ENCODE measurements around the gene NTM. TPM values are rescaled to one million over a fixed set of nuclear protein-coding genes. Genes with fewer than 3 reads are reported as not detected.

The NTM gene
- total RNA-seq, 1 experiment from 2014 or later: not detected

DNA sequence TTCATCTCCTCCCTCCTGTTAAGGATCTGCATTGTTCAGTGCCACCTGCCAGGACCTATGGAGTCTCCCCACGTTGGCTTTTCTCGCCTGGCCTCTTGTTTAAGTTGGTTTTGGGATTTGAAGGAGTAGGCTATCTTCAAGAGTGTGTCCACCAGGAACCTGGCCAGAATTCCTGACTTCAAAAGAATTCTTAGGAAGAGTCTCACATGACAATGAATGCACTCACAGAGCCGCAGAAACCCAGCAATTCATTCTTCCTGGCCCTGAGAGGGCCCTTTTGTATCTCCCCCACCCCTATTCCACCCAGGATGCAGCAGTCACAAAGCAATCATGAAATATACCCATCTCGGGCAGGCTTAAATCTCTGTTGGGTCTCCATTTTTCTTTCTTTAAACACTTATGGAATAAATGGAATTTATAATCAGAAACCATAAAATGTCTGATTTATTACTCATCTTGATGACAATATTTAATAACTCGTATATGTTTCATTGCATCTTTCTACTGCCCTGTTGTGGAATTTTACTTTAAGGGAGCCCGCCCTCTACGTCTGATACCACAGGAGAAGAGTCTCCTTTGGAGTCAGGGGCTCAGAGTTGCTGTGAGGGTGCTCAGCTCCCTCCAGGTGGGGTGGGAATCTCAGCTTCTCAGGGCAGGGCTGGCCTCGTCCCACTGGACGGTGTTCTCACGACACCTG, 507.0 kb downstream of the NTM start:
- RAD21 ChIA-PET (ENCODE audit: low non-redundant PET in 1 of 2, low total read pairs in 2 of 2, uncharacterized antibody in 2 of 2, unreplicated experiment in 2 of 2): no interaction called here
- intact Hi-C loops (cut with micrococcal nuclease): no loop called here
- no peak for ATAC-seq
- Histone ChIP-seq H3K9me3 (ENCODE audit: control insufficient read depth in 1 of 2, insufficient read depth in 1 of 2, low read depth in 1 of 2, low read length in 2 of 2) (peaks cover 0 to 14% of the 10 kb centered on the region in 2 experiments; a peak in 2 of 4 replicates), H3K36me3 (ENCODE audit: control insufficient read depth in 1 of 2, insufficient read depth in 2 of 2, low read length in 2 of 2) (no peaks in the 10 kb centered on the region), H3K4me3 (replicated peaks in 1 of 2; ENCODE audit: low read depth in 1 of 2, low read length in 2 of 2) (no peak overlapping the region), H2AFZ (ENCODE audit: low read depth, low read length, poor library complexity, severe bottlenecking) (no peak overlapping the region), H3K9me2 (ENCODE audit: insufficient read depth) (no peaks in the 10 kb centered on the region), H3K4me1 (ENCODE audit: control insufficient read depth in 1 of 2, insufficient read depth in 2 of 2, low read length in 2 of 2) (no peaks in the 10 kb centered on the region), H3K9ac (ENCODE audit: low read length) (no peak overlapping the region), H4K20me1 (ENCODE audit: insufficient read depth) (no peaks in the 10 kb centered on the region), H3K79me2 (ENCODE audit: insufficient read depth, low read length) (no peaks in the 10 kb centered on the region), H3K27me3 (ENCODE audit: insufficient read depth, low read length) (no peaks in the 10 kb centered on the region), H3K27ac (ENCODE audit: low read depth, low read length) (no peak overlapping the region), H3K4me2 (ENCODE audit: low read length) (no peak overlapping the region)
- CTCF ChIA-PET: no interaction called here
- no peak for DNase-seq (ENCODE audit: low read depth, low spot score)
- POLR2A ChIA-PET: no interaction called here
- no TSS peak for BruUV-seq (replicated peaks)
- TF ChIP-seq, protein P1, sequence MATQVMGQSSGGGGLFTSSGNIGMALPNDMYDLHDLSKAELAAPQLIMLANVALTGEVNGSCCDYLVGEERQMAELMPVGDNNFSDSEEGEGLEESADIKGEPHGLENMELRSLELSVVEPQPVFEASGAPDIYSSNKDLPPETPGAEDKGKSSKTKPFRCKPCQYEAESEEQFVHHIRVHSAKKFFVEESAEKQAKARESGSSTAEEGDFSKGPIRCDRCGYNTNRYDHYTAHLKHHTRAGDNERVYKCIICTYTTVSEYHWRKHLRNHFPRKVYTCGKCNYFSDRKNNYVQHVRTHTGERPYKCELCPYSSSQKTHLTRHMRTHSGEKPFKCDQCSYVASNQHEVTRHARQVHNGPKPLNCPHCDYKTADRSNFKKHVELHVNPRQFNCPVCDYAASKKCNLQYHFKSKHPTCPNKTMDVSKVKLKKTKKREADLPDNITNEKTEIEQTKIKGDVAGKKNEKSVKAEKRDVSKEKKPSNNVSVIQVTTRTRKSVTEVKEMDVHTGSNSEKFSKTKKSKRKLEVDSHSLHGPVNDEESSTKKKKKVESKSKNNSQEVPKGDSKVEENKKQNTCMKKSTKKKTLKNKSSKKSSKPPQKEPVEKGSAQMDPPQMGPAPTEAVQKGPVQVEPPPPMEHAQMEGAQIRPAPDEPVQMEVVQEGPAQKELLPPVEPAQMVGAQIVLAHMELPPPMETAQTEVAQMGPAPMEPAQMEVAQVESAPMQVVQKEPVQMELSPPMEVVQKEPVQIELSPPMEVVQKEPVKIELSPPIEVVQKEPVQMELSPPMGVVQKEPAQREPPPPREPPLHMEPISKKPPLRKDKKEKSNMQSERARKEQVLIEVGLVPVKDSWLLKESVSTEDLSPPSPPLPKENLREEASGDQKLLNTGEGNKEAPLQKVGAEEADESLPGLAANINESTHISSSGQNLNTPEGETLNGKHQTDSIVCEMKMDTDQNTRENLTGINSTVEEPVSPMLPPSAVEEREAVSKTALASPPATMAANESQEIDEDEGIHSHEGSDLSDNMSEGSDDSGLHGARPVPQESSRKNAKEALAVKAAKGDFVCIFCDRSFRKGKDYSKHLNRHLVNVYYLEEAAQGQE (IDR thresholded peaks at IDR 0.05; ENCODE audit: low read depth): no peak
- TF ChIP-seq POLR2AphosphoS5 (IDR thresholded peaks at IDR 0.05; ENCODE audit: low read depth, low read length): no peak
- TF ChIP-seq YY1 (IDR thresholded peaks at IDR 0.05; ENCODE audit: extremely low read depth, insufficient replicate concordance, low read depth, low read length): no peak
- no peak for TF ChIP-seq ELF1 (IDR thresholded peaks at IDR 0.05; ENCODE audit: borderline replicate concordance, low read depth)
- TF ChIP-seq CTCF (IDR thresholded peaks at IDR 0.05 in 2 of 3, conservative IDR thresholded peaks at IDR 0.05 in 1 of 3; ENCODE audit: borderline replicate concordance in 1 of 3, insufficient read depth in 1 of 3, low read depth in 2 of 3, low read length in 2 of 3): no peak
- TF ChIP-seq, protein P2, sequence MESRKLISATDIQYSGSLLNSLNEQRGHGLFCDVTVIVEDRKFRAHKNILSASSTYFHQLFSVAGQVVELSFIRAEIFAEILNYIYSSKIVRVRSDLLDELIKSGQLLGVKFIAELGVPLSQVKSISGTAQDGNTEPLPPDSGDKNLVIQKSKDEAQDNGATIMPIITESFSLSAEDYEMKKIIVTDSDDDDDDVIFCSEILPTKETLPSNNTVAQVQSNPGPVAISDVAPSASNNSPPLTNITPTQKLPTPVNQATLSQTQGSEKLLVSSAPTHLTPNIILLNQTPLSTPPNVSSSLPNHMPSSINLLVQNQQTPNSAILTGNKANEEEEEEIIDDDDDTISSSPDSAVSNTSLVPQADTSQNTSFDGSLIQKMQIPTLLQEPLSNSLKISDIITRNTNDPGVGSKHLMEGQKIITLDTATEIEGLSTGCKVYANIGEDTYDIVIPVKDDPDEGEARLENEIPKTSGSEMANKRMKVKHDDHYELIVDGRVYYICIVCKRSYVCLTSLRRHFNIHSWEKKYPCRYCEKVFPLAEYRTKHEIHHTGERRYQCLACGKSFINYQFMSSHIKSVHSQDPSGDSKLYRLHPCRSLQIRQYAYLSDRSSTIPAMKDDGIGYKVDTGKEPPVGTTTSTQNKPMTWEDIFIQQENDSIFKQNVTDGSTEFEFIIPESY (IDR thresholded peaks at IDR 0.05; ENCODE audit: extremely low read depth, insufficient replicate concordance, low read length): no peak
- no peak for TF ChIP-seq FOSL1 (IDR thresholded peaks at IDR 0.05; ENCODE audit: low read depth)
- no peak for TF ChIP-seq EGR1 (IDR thresholded peaks at IDR 0.05; ENCODE audit: low read depth)
- no peak for TF ChIP-seq JUND (IDR thresholded peaks at IDR 0.05)
- TF ChIP-seq ZNF274 (IDR thresholded peaks at IDR 0.05; ENCODE audit: low read depth, low read length): no peak
- TF ChIP-seq EZH2 (IDR thresholded peaks at IDR 0.05): no peak
- no peak for TF ChIP-seq TCF7L2 (IDR thresholded peaks at IDR 0.05; ENCODE audit: borderline replicate concordance, extremely low read depth, insufficient read depth, insufficient read length)
- no peak for TF ChIP-seq SIN3A (IDR thresholded peaks at IDR 0.05; ENCODE audit: low read depth)
- TF ChIP-seq EZH2phosphoT487 (IDR thresholded peaks at IDR 0.05; ENCODE audit: borderline replicate concordance): no peak
- TF ChIP-seq SRF (IDR thresholded peaks at IDR 0.05; ENCODE audit: low read depth): no peak
- no peak for TF ChIP-seq MAX (IDR thresholded peaks at IDR 0.05)
- TF ChIP-seq POLR2A (IDR thresholded peaks at IDR 0.05; ENCODE audit: borderline replicate concordance, extremely low read depth, insufficient read depth, insufficient read length): no peak

All from HCT116 (cell line).